Fibroblast of mammary gland (primary cell): Measurements from ENCODE around the gene PCDHA5.
"Not testable (repeated sequence)": the region's sequence is repeated elsewhere in the genome, so short reads cannot be mapped to it uniquely, and the experiment has no call there.

Source experiments
- DNase-seq: peaks from one replicate; pipeline ENCODE4 v3.0.0-alpha.2; 2010; ENCODE audit warnings: low read depth
- H3K4me3 ChIP-seq: 2 replicates; pipeline ENCODE4 v1.5.1; 2011; ENCODE audit warnings: low read depth, mild to moderate bottlenecking, low read length, moderate library complexity; ENCODE audit not compliant: control insufficient read depth
- CTCF ChIP-seq: conservative IDR thresholded peaks from 2 replicates; pipeline ENCODE4 v1.5.1; 2011; ENCODE audit warnings: low read depth, low read length, inconsistent platforms; ENCODE audit not compliant: control insufficient read depth, insufficient read depth

The PCDHA5 gene

DNA sequence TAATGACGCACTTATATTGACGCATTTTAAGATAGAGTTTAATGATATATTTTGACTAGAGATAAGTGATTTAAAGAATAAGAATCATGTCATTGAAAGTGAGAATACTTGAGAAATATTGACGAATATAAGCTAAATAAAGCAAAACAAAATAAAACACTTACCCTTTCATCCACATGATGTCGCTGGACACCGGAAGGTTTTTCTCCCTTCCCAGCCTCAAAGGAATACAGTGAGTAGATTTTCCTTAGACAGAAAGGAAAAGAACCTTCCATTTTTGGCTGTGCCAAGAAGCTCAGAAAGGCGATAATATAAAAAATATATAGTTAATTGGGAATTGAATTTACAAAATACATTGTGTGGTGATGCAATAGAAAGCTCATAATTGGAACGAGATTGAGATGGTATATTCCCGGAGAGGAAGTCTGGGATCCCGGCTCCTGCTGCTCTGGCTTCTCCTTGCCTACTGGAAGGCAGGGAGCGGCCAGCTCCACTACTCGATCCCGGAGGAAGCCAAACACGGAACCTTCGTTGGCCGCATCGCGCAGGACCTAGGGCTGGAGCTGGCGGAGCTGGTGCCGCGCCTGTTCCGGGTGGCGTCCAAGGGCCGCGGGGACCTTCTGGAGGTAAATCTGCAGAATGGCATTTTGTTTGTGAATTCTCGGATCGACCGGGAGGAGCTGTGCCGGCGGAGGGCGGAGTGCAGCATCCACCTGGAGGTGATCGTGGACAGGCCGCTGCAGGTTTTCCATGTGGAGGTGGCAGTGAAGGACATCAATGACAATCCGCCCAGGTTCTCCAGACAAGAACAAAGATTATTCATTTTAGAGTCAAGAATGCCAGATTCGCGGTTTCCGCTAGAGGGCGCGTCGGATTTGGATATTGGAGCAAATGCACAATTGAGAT lies at the start of gene PCDHA5:
Gene PCDHA5 (plus strand): TSS at position 239 of the 906 bp plus-strand sequence.
- peak; percentile 24 for DNase-seq
- no peak within 1 kb of the TSS for H3K4me3 ChIP-seq
- peak; percentile 51 for TF ChIP-seq CTCF

DNA sequence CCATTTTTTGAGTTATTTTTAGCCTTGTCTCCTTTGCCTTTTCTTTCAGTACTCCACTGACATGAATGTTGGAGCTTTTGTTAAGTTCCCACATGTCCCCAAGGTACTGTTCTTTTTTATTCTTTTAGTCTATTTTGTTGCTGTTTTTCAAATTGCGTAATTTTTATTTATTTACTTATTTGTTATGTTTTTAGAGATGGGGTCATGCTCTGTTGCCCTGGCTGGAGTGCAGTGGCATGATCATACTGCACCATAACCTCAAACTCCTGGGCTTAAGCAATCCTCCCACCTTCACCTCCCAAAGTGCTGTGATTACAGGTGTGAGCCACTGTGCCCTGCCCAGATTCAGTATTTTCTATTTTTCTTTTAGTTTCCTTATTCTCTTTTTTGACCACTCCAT lies 40.9 kb upstream of the PCDHA5 start:
- no peak for DNase-seq
- TF ChIP-seq CTCF = no peak
- H3K4me3 ChIP-seq = no peak overlapping the region

DNA sequence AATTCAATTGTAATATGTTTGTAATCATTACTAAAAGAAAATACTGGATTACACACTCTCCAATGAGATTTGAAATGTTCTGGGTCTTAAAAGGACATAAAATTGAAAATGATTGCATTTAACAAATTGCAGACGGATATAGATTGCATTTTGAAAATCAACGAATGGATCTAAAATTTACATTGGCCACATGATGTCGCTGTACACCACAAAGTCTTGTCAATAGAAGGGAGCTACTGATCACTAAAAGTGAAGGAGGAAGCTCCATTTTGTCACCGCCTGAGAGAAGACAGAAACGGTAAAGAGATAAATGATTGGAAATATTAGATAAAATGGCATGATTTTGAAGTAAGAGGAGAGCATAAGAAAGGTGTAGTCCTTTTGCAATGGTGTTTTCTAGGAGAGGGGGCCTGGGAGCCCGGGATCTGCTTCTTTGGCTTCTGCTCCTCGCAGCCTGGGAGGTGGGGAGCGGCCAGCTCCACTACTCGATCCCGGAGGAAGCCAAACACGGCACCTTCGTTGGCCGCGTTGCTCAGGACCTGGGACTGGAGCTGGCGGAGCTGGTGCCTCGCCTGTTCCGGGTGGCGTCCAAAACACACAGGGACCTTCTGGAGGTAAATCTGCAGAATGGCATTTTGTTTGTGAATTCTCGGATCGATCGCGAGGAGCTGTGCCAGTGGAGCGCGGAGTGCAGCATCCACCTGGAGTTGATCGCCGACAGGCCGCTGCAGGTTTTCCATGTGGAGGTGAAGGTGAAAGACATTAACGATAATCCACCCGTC lies 35.3 kb upstream of the PCDHA5 start, which contains the start of gene PCDHA1:
Gene PCDHA1 (plus strand): TSS at position 236 of the 782 bp plus-strand sequence.
- peak; percentile 2 for DNase-seq
- H3K4me3 ChIP-seq = no peak within 1 kb of the TSS
- no peak for TF ChIP-seq CTCF

DNA sequence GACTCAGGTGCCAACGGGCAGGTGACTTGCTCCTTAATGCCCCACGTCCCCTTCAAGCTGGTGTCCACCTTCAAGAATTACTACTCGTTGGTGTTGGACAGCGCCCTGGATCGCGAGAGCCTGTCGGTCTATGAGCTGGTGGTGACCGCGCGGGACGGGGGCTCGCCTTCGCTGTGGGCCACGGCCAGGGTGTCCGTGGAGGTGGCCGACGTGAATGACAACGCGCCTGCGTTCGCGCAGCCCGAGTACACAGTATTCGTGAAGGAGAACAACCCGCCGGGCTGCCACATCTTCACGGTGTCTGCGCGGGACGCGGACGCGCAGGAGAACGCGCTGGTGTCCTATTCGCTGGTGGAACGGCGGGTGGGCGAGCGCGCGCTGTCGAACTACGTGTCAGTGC lies 34.0 kb upstream of the PCDHA5 start:
- not testable (repeated sequence) for H3K4me3 ChIP-seq, DNase-seq

DNA sequence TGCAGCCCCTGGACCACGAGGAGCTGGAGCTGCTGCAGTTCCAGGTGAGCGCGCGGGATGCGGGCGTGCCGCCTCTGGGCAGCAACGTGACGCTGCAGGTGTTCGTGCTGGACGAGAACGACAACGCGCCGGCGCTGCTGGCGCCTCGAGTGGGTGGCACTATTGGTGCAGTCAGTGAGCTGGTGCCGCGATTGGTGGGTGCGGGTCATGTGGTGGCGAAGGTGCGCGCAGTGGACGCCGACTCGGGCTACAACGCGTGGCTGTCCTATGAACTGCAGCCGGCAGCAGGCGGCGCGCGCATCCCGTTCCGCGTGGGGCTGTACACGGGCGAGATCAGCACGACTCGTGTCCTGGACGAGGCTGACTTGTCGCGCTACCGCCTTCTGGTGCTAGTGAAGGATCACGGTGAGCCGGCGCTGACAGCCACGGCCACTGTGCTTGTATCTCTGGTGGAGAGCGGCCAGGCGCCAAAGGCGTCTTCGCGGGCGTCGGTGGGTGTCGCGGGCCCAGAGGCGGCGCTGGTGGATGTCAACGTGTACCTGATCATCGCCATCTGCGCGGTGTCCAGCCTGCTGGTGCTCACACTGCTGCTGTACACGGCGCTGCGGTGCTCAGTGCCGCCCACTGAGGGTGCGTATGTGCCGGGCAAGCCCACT lies 33.4 kb upstream of the PCDHA5 start:
- not testable (repeated sequence) for DNase-seq

DNA sequence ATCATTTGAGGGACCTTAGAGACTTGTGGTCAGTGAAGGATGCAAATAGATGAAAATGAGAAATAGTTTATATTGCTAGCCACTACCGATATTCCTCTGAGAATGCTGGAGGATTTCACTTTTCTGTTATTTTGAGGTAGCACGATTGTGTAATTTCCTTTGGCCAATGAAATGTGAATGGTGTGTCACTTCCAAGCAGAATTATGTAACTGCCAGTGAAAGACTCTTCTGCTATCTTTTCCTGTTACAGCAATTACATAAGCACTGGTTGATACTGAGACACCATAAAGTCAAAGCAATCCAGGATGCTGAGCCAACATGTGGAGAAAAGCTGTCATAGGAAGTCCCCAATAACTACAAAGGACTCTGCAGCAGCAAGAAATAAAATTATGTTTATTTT lies 30.3 kb upstream of the PCDHA5 start:
- no peak for TF ChIP-seq CTCF
- no peak for DNase-seq
- no peak overlapping the region for H3K4me3 ChIP-seq

More for the DNA sequence above, 33.4 kb upstream of the PCDHA5 start:
- H3K4me3 ChIP-seq = not testable (repeated sequence)

DNA sequence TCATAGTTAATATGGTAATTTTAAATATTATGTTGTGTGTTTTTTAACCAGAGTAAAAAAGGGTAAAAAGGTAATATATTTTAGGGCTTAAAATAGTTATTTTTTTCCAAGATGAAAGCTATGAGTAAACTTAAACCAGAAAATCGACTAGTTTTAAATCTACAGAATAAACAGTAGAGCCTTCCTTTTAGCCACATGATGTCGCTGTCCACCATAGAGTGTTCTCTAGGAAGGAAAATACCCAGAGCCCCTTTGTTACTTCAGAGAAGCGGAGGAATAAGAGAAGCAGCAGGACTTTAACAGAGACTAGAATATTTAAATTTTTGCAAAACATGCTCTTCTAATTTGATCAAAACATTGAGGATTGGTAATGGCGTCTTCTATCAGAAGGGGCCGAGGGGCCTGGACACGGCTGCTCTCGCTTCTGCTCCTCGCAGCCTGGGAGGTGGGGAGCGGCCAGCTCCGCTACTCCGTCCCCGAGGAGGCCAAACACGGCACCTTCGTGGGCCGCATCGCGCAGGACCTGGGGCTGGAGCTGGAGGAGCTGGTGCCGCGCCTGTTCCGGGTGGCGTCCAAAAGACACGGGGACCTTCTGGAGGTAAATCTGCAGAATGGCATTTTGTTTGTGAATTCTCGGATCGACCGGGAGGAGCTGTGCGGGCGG lies 26.7 kb upstream of the PCDHA5 start, which contains the start of gene PCDHA2:
Gene PCDHA2 (plus strand): TSS at position 258 of the 664 bp plus-strand sequence.
- peak; percentile 16 for TF ChIP-seq CTCF
- peak; percentile 3 for DNase-seq
- no peak within 1 kb of the TSS for H3K4me3 ChIP-seq
